ENCODE data around the gene RUVBL2. TPM values are rescaled to one million over a fixed set of nuclear protein-coding genes. Genes with fewer than 3 reads are reported as not detected.
"Not testable (repeated sequence)": the region's sequence is repeated elsewhere in the genome, so short reads cannot be mapped to it uniquely, and the experiment has no call there.

RUVBL2 gene
- total RNA-seq, 1 experiment from 2014 or later: 165 TPM

- Histone ChIP-seq H3K9me3 (no peaks in the 10 kb centered on the region), H3K36me3 (ENCODE audit: control insufficient read depth, insufficient read depth, low read length) (no peaks in the 10 kb centered on the region), H3K4me1 (no peaks in the 10 kb centered on the region), H3K4me3 (ENCODE audit: low read depth, low read length) (peak overlapping the region; percentile 51), H3K27me3 (replicated peaks; ENCODE audit: control insufficient read depth, insufficient read depth, low read length) (no peaks in the 10 kb centered on the region)
- peaks cover 6% of the 10 kb centered on the region for H3K36me3 Mint-ChIP-seq (ENCODE audit: insufficient read depth, unreplicated experiment)
- H3K4me1 Mint-ChIP-seq (ENCODE audit: low read depth, unreplicated experiment): peaks cover 8% of the 10 kb centered on the region
- H3K27me3 Mint-ChIP-seq (ENCODE audit: insufficient read depth, unreplicated experiment): peaks cover 9% of the 10 kb centered on the region
- BruUV-seq (replicated peaks): no TSS peak
- POLR2A ChIA-PET: interaction anchor here (0.5 to 0.6 kb wide), 2 partner anchors 9 to 445 kb away, joined by 3 read pairs; partner anchors contain the start of gene NTF4
- H3K27ac Mint-ChIP-seq (ENCODE audit: unreplicated experiment): no peak overlapping the region
- peak; percentile 42 to 58 for TF ChIP-seq CTCF (IDR thresholded peaks at IDR 0.05; ENCODE audit: insufficient read depth in 1 of 2, low read depth in 1 of 2, low read length in 1 of 2, severe bottlenecking in 1 of 2, unreplicated experiment in 1 of 2)
- H3K4me3 Mint-ChIP-seq (ENCODE audit: unreplicated experiment): peak overlapping the region; percentile 73
- no peaks in the 10 kb centered on the region for H3K9me3 Mint-ChIP-seq (ENCODE audit: unreplicated experiment)
- CTCF ChIA-PET: interaction anchor here (0.6 to 2.8 kb wide), 13 partner anchors 9 to 467 kb away, joined by 3 to 16 read pairs (median 4); partner anchors contain the start of genes GYS1, NTF4 and RUVBL2
- intact Hi-C loops (cut with micrococcal nuclease; ENCODE audit: unreplicated experiment): loop anchor here (2.0 kb wide), 1 partner anchor 64 kb away; the partner anchor contains the start of genes GYS1 and RUVBL2
- peak; percentile 70 to 83 for DNase-seq
These were observed 62.6 kb downstream of the RUVBL2 start for GRCh38 chr19:49056101-49056901.

- DNase-seq: peak in 1 of 2 experiments; percentile 11
- H3K27me3 Mint-ChIP-seq (ENCODE audit: insufficient read depth, unreplicated experiment); H3K4me1 Mint-ChIP-seq (ENCODE audit: low read depth, unreplicated experiment); BruUV-seq (replicated peaks); H3K27me3 ChIP-seq (replicated peaks; ENCODE audit: control insufficient read depth, insufficient read depth, low read length); H3K4me1 ChIP-seq; H3K9me3 ChIP-seq; H3K36me3 ChIP-seq (ENCODE audit: control insufficient read depth, insufficient read depth, low read length); H3K9me3 Mint-ChIP-seq (ENCODE audit: unreplicated experiment); H3K36me3 Mint-ChIP-seq (ENCODE audit: insufficient read depth, unreplicated experiment): not testable (repeated sequence)
- ChIA-PET POLR2A (interaction anchor here (0.6 kb wide), 1 partner anchor 64 kb away, joined by 9 read pairs; the partner anchor contains the start of gene GYS1), CTCF (interaction anchor here (0.6 to 2.8 kb wide), 14 partner anchors 8 to 468 kb away, joined by 3 to 16 read pairs (median 5); partner anchors contain the start of genes GYS1, LIN7B, NTF4 and RUVBL2)
- H3K4me3 ChIP-seq (ENCODE audit: low read depth, low read length): peak overlapping the region; percentile 51
- H3K27ac Mint-ChIP-seq (ENCODE audit: unreplicated experiment): peak overlapping the region; percentile 3
- peak overlapping the region; percentile 73 for H3K4me3 Mint-ChIP-seq (ENCODE audit: unreplicated experiment)
- intact Hi-C loops (cut with micrococcal nuclease; ENCODE audit: unreplicated experiment): loop anchor here (2.0 kb wide), 1 partner anchor 64 kb away; the partner anchor contains the start of genes GYS1 and RUVBL2
These were observed 63.4 kb downstream of the RUVBL2 start for GRCh38 chr19:49056902-49057596.

- Histone ChIP-seq H3K36me3 (ENCODE audit: control insufficient read depth, insufficient read depth, low read length) (no peaks in the 10 kb centered on the region), H3K4me3 (ENCODE audit: low read depth, low read length) (peak within 1 kb of the TSS; percentile 51), H3K9me3 (no peaks in the 10 kb centered on the region), H3K27me3 (replicated peaks; ENCODE audit: control insufficient read depth, insufficient read depth, low read length) (no peaks in the 10 kb centered on the region), H3K4me1 (no peaks in the 10 kb centered on the region)
- DNase-seq: peak; percentile 85 to 87
- Mint-ChIP-seq H3K4me3 (ENCODE audit: unreplicated experiment) (peak within 1 kb of the TSS; percentile 73), H3K4me1 (ENCODE audit: low read depth, unreplicated experiment) (peaks cover 8% of the 10 kb centered on the region), H3K27ac (ENCODE audit: unreplicated experiment) (peak within 1 kb of the TSS; percentile 54), H3K27me3 (ENCODE audit: insufficient read depth, unreplicated experiment) (peaks cover 9% of the 10 kb centered on the region), H3K9me3 (ENCODE audit: unreplicated experiment) (no peaks in the 10 kb centered on the region), H3K36me3 (ENCODE audit: insufficient read depth, unreplicated experiment) (peaks cover 6% of the 10 kb centered on the region)
- ChIA-PET CTCF (interaction anchor here (1.0 to 2.8 kb wide), 7 partner anchors 10 to 141 kb away, joined by 3 to 7 read pairs (median 5); partner anchors contain the start of genes GYS1, LIN7B and RUVBL2), POLR2A (interaction anchor here (0.6 kb wide), 2 partner anchors 65 to 439 kb away, joined by 8 to 9 read pairs; partner anchors contain the start of genes GYS1 and RPL18)
- BruUV-seq (replicated peaks): no TSS peak
- intact Hi-C loops (cut with micrococcal nuclease; ENCODE audit: unreplicated experiment): loop anchor here (2.0 kb wide), 1 partner anchor 65 kb away; the partner anchor contains the start of genes GYS1 and RUVBL2
- TF ChIP-seq CTCF (IDR thresholded peaks at IDR 0.05; ENCODE audit: insufficient read depth in 1 of 2, low read depth in 1 of 2, low read length in 1 of 2, severe bottlenecking in 1 of 2, unreplicated experiment in 1 of 2): no peak
These were observed 64.0 kb downstream of the RUVBL2 start, which contains the start of gene CGB7 for GRCh38 chr19:49057636-49058234. Gene CGB7, minus strand, starts transcription at chr19:49057749. Its CDS starts 2,374 bp downstream, at chr19:49055375.

Measured in Caco-2 (cell line).